H9 (cell line): ENCODE results near the gene SMC4. TPM values are rescaled to one million over a fixed set of nuclear protein-coding genes. Genes with fewer than 3 reads are reported as not detected.

Experiments
- DNase-seq: peaks from one replicate; pipeline ENCODE4 v3.0.0-alpha.2; 2017
- H2AFZ ChIP-seq: one replicate; pipeline ENCODE4 v1.6.1; 2013; ENCODE audit warnings: mild to moderate bottlenecking, low read length, control low read depth, moderate library complexity
- H2AK5ac ChIP-seq: 2 replicates; pipeline ENCODE4 v1.6.1; 2013; ENCODE audit warnings: low read length, control low read depth, mixed read lengths; ENCODE audit not compliant: insufficient read length
- H2BK120ac ChIP-seq: one replicate; pipeline ENCODE4 v1.6.1; 2013; ENCODE audit warnings: low read depth, mild to moderate bottlenecking, low read length, control low read depth, inconsistent platforms; ENCODE audit not compliant: poor library complexity, severe bottlenecking
- H2BK12ac ChIP-seq: 2 replicates; pipeline ENCODE4 v1.6.1; 2013; ENCODE audit warnings: low read length, control low read depth, mixed read lengths, low read depth; ENCODE audit not compliant: insufficient read length
- H2BK15ac ChIP-seq: 2 replicates; pipeline ENCODE4 v1.6.1; 2013; ENCODE audit warnings: low read depth, low read length, control low read depth
- H2BK20ac ChIP-seq: one replicate; pipeline ENCODE4 v1.6.1; 2013; ENCODE audit warnings: low read depth, mild to moderate bottlenecking, low read length, control low read depth, inconsistent platforms; ENCODE audit not compliant: poor library complexity, severe bottlenecking
- H2BK5ac ChIP-seq: 2 replicates; pipeline ENCODE4 v1.6.1; 2013; ENCODE audit warnings: low read length, control low read depth, mixed read lengths; ENCODE audit not compliant: insufficient read length
- H3K14ac ChIP-seq: 2 replicates; pipeline ENCODE4 v1.6.1; 2013; ENCODE audit warnings: low read length, control low read depth; ENCODE audit not compliant: insufficient read depth
- H3K18ac ChIP-seq: 2 replicates; pipeline ENCODE4 v1.6.1; 2013; ENCODE audit warnings: low read depth, mild to moderate bottlenecking, mixed read lengths, low read length, control low read depth; ENCODE audit not compliant: insufficient read length
- H3K23ac ChIP-seq: 2 replicates; pipeline ENCODE4 v1.6.1; 2013; ENCODE audit warnings: low read length, control low read depth, mixed read lengths, low read depth; ENCODE audit not compliant: insufficient read length
- H3K23me2 ChIP-seq: 2 replicates; pipeline ENCODE4 v1.6.1; 2013; ENCODE audit warnings: low read depth, mild to moderate bottlenecking, mixed read lengths, low read length, control low read depth; ENCODE audit not compliant: insufficient read length, poor library complexity, severe bottlenecking
- H3K27ac ChIP-seq: 2 replicates; pipeline ENCODE4 v1.5.1; 2013; ENCODE audit warnings: low read length, control low read depth, mixed read lengths, low read depth; ENCODE audit not compliant: insufficient read length
- H3K27me3 ChIP-seq: 2 replicates; pipeline ENCODE4 v1.6.1; 2013; ENCODE audit warnings: low read length, control low read depth, inconsistent platforms; ENCODE audit not compliant: insufficient read depth
- H3K4ac ChIP-seq: 2 replicates; pipeline ENCODE4 v1.6.1; 2013; ENCODE audit warnings: low read depth, mild to moderate bottlenecking, control low read depth, inconsistent platforms, low read length, moderate library complexity
- H3K4me1 ChIP-seq: 2 replicates; pipeline ENCODE4 v1.6.1; 2013; ENCODE audit warnings: low read length, control low read depth, inconsistent platforms; ENCODE audit not compliant: insufficient read depth
- H3K4me2 ChIP-seq: 2 replicates; pipeline ENCODE4 v1.6.1; 2013; ENCODE audit warnings: low read length, control low read depth, mixed read lengths; ENCODE audit not compliant: insufficient read length, insufficient read depth
- H3K56ac ChIP-seq: 2 replicates; pipeline ENCODE4 v1.6.1; 2013; ENCODE audit warnings: low read depth, mild to moderate bottlenecking, mixed read lengths, low read length, control low read depth; ENCODE audit not compliant: insufficient read length
- H3K79me1 ChIP-seq: 2 replicates; pipeline ENCODE4 v1.6.1; 2013; ENCODE audit warnings: low read depth, mild to moderate bottlenecking, moderate library complexity, low read length, control low read depth, inconsistent platforms; ENCODE audit not compliant: insufficient read depth, poor library complexity, severe bottlenecking
- H3K79me2 ChIP-seq: 2 replicates; pipeline ENCODE4 v1.6.1; 2013; ENCODE audit warnings: low read length, control low read depth, inconsistent platforms; ENCODE audit not compliant: insufficient read depth
- H3K9ac ChIP-seq: 2 replicates; pipeline ENCODE4 v1.6.1; 2013; ENCODE audit warnings: low read length, control low read depth, mixed read lengths; ENCODE audit not compliant: insufficient read length; ENCODE audit errors: extremely low read depth
- H3K9me3 ChIP-seq: one replicate; pipeline ENCODE4 v1.6.1; 2013; ENCODE audit warnings: low read depth, low read length, inconsistent platforms; ENCODE audit not compliant: control insufficient read depth
- H3T11ph ChIP-seq: one replicate; pipeline ENCODE4 v1.6.1; 2013; ENCODE audit warnings: mild to moderate bottlenecking, low read length, control low read depth, inconsistent platforms
- H4K20me1 ChIP-seq: one replicate; pipeline ENCODE4 v1.6.1; 2013; ENCODE audit not compliant: control insufficient read depth, insufficient read length, insufficient read depth
- H4K5ac ChIP-seq: 2 replicates; pipeline ENCODE4 v1.6.1; 2013; ENCODE audit warnings: low read depth, mild to moderate bottlenecking, mixed read lengths, low read length, control low read depth; ENCODE audit not compliant: insufficient read length
- H4K8ac ChIP-seq: replicated peaks from 2 replicates; pipeline ENCODE4 v1.6.1; 2013; ENCODE audit warnings: low read length, control low read depth, mixed read lengths, low read depth; ENCODE audit not compliant: insufficient read length
- H4K91ac ChIP-seq: 2 replicates; pipeline ENCODE4 v1.6.1; 2013; ENCODE audit warnings: low read depth, mild to moderate bottlenecking, moderate library complexity, mixed read lengths, low read length, control low read depth; ENCODE audit not compliant: insufficient read length
- H3K27ac Mint-ChIP-seq, 3 experiments: 2 replicates in 2 of 3; 3 replicates in 1 of 3; pipeline ENCODE4 v1.8.0; 2020 to 2021; ENCODE audit warnings: mixed read lengths in 3 of 3, mild to moderate bottlenecking in 1 of 3, moderate library complexity in 1 of 3
- H3K27me3 Mint-ChIP-seq: 2 replicates; pipeline ENCODE4 v1.8.0; 2021; ENCODE audit warnings: low read depth, mild to moderate bottlenecking, moderate library complexity, mixed read lengths
- H3K36me3 Mint-ChIP-seq, 3 experiments: 2 replicates in 2 of 3; 3 replicates in 1 of 3; pipeline ENCODE4 v1.8.0; 2020 to 2021; ENCODE audit warnings: low read depth in 3 of 3, mixed read lengths in 3 of 3; ENCODE audit not compliant: insufficient read depth in 1 of 3
- H3K4me1 Mint-ChIP-seq, 2 experiments: 2 replicates each; pipeline ENCODE4 v1.8.0; 2020; ENCODE audit warnings: mixed read lengths in 2 of 2
- H3K4me3 Mint-ChIP-seq, 2 experiments: 2 replicates in 1 of 2; 3 replicates in 1 of 2; pipeline ENCODE4 v1.8.0; 2020 to 2021; ENCODE audit warnings: mild to moderate bottlenecking in 2 of 2, mixed read lengths in 2 of 2, moderate library complexity in 1 of 2
- H3K9me3 Mint-ChIP-seq, 2 experiments: 2 replicates in 1 of 2; 3 replicates in 1 of 2; pipeline ENCODE4 v1.8.0; 2020; ENCODE audit warnings: mild to moderate bottlenecking in 2 of 2, mixed read lengths in 2 of 2, moderate library complexity in 1 of 2
- CTCF ChIP-seq: fragments of 200-600 bp; sonication (generic); conservative IDR thresholded peaks from 3 replicates; pipeline ENCODE4 v1.8.0; 2021; ENCODE audit warnings: antibody characterized with exemption, mild to moderate bottlenecking
- WGBS: extraction: QIAGEN DNeasy Blood & Tissue Kit; methylation state at CpG from one replicate; pipeline ENCODE4 v1.1.7; 2013; ENCODE audit warnings: missing lambda C conversion rate, low lambda C conversion rate, mixed read lengths; ENCODE audit not compliant: insufficient read length; ENCODE audit errors: extremely low coverage; 5-methylcytosine and 5-hydroxymethylcytosine counted together
- total RNA-seq: library from RNA; stranded (reverse); gene quantifications from 2 replicates; pipeline ENCODE4 v1.2.1, GENCODE V29; 2021

SMC4 gene
- total RNA-seq, 1 experiment from 2014 or later: 130 TPM

DNA sequence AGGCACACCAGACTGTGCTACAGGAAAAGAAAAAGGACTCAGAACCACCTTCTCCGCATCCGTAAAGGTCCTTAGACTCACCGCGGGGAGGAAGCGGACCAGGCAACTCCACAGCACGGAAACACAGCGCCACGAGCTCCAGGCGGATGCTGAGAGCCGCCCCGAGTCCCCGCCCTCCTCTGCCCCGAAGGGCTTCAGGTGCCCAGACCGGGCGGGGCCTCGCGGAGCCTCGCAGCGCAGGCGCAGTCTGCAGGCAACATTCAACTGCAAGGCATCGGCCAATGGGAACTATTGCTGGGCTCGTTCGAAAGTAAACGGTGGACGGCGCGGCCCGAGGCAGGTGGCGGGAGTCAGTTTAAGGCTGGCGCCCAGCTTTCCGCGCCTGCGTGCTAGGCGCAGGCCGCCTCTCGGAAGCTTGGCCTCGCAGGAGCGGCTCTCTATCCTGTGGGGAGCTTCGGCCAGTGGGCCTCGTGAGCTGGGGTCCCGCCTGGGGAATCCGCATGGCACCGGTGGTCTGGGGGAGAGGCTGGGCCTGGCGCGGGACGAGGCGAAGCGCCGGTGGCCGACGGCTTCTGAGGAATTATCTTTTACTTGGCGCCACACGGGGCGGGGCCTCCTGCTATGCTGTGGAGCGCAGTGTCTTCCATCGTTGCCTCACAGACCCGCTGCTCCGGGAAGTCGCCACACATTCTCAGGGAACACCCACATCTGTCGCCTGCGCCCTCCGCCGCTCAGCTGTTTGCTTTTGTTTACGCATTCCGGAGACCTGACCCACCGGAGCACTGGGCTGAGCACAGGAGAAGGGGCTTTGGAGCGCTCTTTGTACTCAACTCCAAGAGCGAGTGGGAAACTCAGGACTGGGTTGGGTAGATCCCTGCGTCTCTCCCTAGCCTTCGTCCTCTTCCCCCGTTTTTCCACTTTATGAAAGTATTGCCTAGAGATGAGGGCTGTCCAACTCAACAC lies 50.5 kb downstream of the SMC4 start, which contains the start of gene TRIM59:
TRIM59 (minus strand) TSS at position 151 of the 963 bp plus-strand sequence. CDS start 10,603 bp downstream, outside the sequence.
- H3K14ac ChIP-seq: peak within 1 kb of the TSS; percentile 97
- peak within 1 kb of the TSS; percentile 0 for H2BK5ac ChIP-seq
- no peak within 1 kb of the TSS for H3T11ph ChIP-seq
- no peak for TF ChIP-seq CTCF
- peak within 1 kb of the TSS; percentile 92 for H3K9ac ChIP-seq
- no peaks in the 10 kb centered on the region for H3K79me1 ChIP-seq
- H4K8ac ChIP-seq: no peak within 1 kb of the TSS
- Mint-ChIP-seq H3K27me3 (no peaks in the 10 kb centered on the region; the same call in none of the 2 replicates), H3K9me3 (peaks cover 0 to 10% of the 10 kb centered on the region in 2 experiments; a peak in 2 of 5 replicates), H3K27ac (peak within 1 kb of the TSS; percentile 99 to 100 (median 99)), H3K4me3 (peak within 1 kb of the TSS; percentile 96 to 97), H3K4me1 (peaks cover 21 to 29% of the 10 kb centered on the region in 2 experiments), H3K36me3 (peaks cover 19 to 33% (median 20%) of the 10 kb centered on the region in 3 experiments)
- H3K23ac ChIP-seq: no peak within 1 kb of the TSS
- H3K56ac ChIP-seq: no peak within 1 kb of the TSS
- H2BK20ac ChIP-seq: no peak within 1 kb of the TSS
- no peaks in the 10 kb centered on the region for H3K27me3 ChIP-seq
- H3K23me2 ChIP-seq: peaks cover 8% of the 10 kb centered on the region
- H3K4me1 ChIP-seq: no peaks in the 10 kb centered on the region
- H3K79me2 ChIP-seq: peaks cover 24% of the 10 kb centered on the region; the same call in 1 of the 2 replicates
- H2BK120ac ChIP-seq: no peak within 1 kb of the TSS
- no peak within 1 kb of the TSS for H2AFZ ChIP-seq
- H3K4me2 ChIP-seq: peak within 1 kb of the TSS; percentile 71
- no peak within 1 kb of the TSS for H2BK15ac ChIP-seq
- no peak within 1 kb of the TSS for H2BK12ac ChIP-seq
- no peaks in the 10 kb centered on the region for H4K20me1 ChIP-seq
- no peaks in the 10 kb centered on the region for H3K9me3 ChIP-seq
- peak; percentile 99 for DNase-seq
- H2AK5ac ChIP-seq: no peak within 1 kb of the TSS
- H4K91ac ChIP-seq: no peak within 1 kb of the TSS
- no CpG with 5 or more reads among the region's 71 CpGs for WGBS
- H3K27ac ChIP-seq: peak within 1 kb of the TSS; percentile 84
- no peak within 1 kb of the TSS; the same call in 1 of the 2 replicates for H3K4ac ChIP-seq
- H4K5ac ChIP-seq: no peak within 1 kb of the TSS
- peak within 1 kb of the TSS; percentile 97 for H3K18ac ChIP-seq
